ENCODE results near the gene ASTL. TPM values are rescaled to one million over a fixed set of nuclear protein-coding genes. Genes with fewer than 3 reads are reported as not detected.

The ASTL gene
- total RNA-seq, 1 donor from 2014 or later: not detected

DNA sequence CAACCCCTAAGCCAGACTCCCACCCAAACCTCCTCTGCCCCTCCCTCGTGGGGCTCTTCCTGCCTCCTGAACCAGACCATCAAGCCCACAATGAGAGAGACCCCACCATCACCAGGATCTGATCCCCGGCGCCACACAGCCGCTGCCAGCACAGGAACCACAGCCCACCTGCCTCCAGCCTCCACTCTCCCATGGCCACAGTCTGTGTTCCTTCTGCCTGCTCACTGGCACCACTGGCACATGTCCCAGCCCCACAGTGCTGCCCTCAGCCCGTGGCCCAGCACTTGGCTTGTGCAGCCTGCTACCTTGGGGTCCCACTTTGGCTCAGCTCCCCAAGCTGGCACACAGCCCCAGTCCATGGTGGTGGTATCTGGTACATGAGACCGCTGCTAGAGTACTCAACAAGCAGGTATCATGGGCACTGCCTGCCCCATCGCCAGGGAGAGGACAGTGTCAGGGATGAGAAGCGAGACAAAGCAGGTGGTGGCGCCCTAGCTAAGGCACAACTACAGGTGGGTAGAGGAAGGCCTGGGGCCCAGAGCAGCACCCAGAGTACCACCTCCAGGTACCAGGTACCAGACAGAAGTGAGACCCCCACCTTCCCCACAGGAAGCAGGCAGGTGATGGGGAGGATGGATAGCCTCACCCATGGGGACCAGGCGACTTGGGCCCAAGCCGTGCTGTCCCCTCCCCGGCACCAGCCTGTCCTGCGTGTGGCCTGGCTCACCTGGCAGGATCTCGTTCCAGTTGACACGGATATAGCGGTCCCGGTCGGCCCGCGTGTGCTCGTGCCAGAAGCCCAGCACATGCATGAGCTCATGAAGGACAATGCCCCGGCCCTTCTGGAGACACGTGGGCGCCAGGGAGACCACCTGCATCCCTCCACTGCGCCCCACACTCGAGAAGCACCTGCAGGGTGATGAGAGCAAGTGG is 6.2 kb downstream of the ASTL start:
- Mint-ChIP-seq H3K36me3 (no peaks in the 10 kb centered on the region), H3K27me3 (ENCODE audit: insufficient read depth, low read depth) (peaks cover 4% of the 10 kb centered on the region), H3K4me1 (no peaks in the 10 kb centered on the region), H3K9me3 (no peaks in the 10 kb centered on the region), H3K27ac (no peak overlapping the region), H3K4me3 (no peak overlapping the region)
- Histone ChIP-seq H3K27ac (no peak overlapping the region), H3K79me2 (ENCODE audit: low read depth) (no peaks in the 10 kb centered on the region), H3K27me3 (peaks cover 4% of the 10 kb centered on the region), H3K4me3 (no peak overlapping the region), H3K9me3 (ENCODE audit: low read depth) (no peaks in the 10 kb centered on the region), H3K4me1 (no peaks in the 10 kb centered on the region), H4K20me1 (ENCODE audit: low read depth) (no peaks in the 10 kb centered on the region), H3K9ac (no peak overlapping the region), H3K36me3 (no peaks in the 10 kb centered on the region), H3K4me2 (no peak overlapping the region), H3F3A (ENCODE audit: low read depth) (no peaks in the 10 kb centered on the region), H2AFZ (replicated peaks) (no peak overlapping the region)
- no peak for DNase-seq (ENCODE audit: low spot score)
- TF ChIP-seq EZH2phosphoT487 (IDR thresholded peaks at IDR 0.05) (no peak), EZH2 (IDR thresholded peaks at IDR 0.05) (no peak)
- TF ChIP-seq, protein P1, sequence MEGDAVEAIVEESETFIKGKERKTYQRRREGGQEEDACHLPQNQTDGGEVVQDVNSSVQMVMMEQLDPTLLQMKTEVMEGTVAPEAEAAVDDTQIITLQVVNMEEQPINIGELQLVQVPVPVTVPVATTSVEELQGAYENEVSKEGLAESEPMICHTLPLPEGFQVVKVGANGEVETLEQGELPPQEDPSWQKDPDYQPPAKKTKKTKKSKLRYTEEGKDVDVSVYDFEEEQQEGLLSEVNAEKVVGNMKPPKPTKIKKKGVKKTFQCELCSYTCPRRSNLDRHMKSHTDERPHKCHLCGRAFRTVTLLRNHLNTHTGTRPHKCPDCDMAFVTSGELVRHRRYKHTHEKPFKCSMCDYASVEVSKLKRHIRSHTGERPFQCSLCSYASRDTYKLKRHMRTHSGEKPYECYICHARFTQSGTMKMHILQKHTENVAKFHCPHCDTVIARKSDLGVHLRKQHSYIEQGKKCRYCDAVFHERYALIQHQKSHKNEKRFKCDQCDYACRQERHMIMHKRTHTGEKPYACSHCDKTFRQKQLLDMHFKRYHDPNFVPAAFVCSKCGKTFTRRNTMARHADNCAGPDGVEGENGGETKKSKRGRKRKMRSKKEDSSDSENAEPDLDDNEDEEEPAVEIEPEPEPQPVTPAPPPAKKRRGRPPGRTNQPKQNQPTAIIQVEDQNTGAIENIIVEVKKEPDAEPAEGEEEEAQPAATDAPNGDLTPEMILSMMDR (IDR thresholded peaks at IDR 0.05): no peak

DNA sequence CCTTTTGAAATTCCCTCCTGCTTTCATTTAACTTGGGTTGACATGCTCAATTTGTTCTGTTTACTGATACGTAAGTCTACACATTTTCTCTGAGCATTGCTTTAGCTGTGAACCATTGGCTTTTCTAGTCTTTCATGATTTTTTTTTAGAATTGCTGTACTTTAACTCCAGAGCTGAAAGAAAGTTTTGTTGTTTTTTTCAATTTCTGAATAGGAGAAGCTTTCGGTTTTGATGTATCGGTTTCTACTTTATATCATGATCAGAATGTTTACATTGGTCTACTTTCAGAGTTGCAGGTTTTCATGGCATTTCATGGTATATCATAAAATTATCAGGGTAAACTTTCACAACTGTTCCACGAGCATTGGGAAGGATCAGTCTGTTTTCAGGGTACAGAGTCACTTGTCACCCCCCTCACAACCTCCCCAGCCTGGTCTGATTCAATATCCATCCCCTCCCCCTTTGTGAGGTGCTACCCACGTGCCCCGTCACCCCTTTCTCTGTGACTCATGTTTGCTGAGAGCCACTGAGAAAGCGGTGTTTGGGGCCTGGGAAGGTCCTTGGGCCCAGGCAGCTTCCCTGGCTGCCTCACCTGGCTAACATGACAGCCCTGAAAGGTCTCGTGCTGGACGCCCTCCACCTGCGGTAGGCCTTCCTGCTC is 7.0 kb downstream of the ASTL start:
- peaks cover 4% of the 10 kb centered on the region for H3K27me3 ChIP-seq
- H4K20me1 ChIP-seq (ENCODE audit: low read depth): no peaks in the 10 kb centered on the region
- H3K4me1 ChIP-seq: no peaks in the 10 kb centered on the region
- no peaks in the 10 kb centered on the region for H3F3A ChIP-seq (ENCODE audit: low read depth)
- no peak overlapping the region for H2AFZ ChIP-seq (replicated peaks)
- no peak overlapping the region for H3K4me3 Mint-ChIP-seq
- no peaks in the 10 kb centered on the region for H3K36me3 ChIP-seq
- no peak overlapping the region for H3K27ac Mint-ChIP-seq
- H3K9ac ChIP-seq: no peak overlapping the region
- no peaks in the 10 kb centered on the region for H3K9me3 ChIP-seq (ENCODE audit: low read depth)
- H3K36me3 Mint-ChIP-seq: no peaks in the 10 kb centered on the region
- H3K27ac ChIP-seq: no peak overlapping the region
- no peak overlapping the region for H3K4me2 ChIP-seq
- no peaks in the 10 kb centered on the region for H3K4me1 Mint-ChIP-seq
- no peaks in the 10 kb centered on the region for H3K79me2 ChIP-seq (ENCODE audit: low read depth)
- no peak overlapping the region for H3K4me3 ChIP-seq
- DNase-seq (ENCODE audit: low spot score): no peak
- H3K9me3 Mint-ChIP-seq: no peaks in the 10 kb centered on the region
- peaks cover 4% of the 10 kb centered on the region for H3K27me3 Mint-ChIP-seq (ENCODE audit: insufficient read depth, low read depth)
- no peak for TF ChIP-seq EZH2 (IDR thresholded peaks at IDR 0.05)
- TF ChIP-seq EZH2phosphoT487 (IDR thresholded peaks at IDR 0.05): no peak
- TF ChIP-seq, protein P1 (IDR thresholded peaks at IDR 0.05): no peak

DNA sequence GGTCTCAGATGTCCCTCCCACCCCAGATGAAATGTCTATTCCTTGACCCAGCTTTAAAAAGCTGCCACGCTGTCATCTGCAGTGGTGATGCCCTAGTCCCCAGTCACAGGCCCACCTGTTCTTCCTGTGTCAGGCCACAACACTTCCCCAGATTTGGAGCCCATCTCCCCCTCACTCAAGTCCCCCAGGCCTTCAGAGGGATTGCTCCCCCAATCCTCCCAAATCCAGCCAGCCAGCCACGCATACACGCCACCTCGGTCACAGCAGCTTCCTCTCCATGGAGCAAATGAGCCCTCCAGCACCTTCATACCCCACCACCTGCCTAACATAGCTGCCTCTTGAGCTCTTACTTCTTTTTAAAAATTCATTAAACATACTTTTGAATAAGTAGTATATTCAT is 7.8 kb downstream of the ASTL start:
- H3K4me3 Mint-ChIP-seq: no peak overlapping the region
- no peaks in the 10 kb centered on the region for H3K36me3 Mint-ChIP-seq
- Histone ChIP-seq H3K4me2 (no peak overlapping the region), H4K20me1 (ENCODE audit: low read depth) (no peaks in the 10 kb centered on the region), H3K9me3 (ENCODE audit: low read depth) (no peaks in the 10 kb centered on the region), H3K36me3 (no peaks in the 10 kb centered on the region), H3K27me3 (peaks cover 4% of the 10 kb centered on the region), H3F3A (ENCODE audit: low read depth) (no peaks in the 10 kb centered on the region), H3K4me1 (no peaks in the 10 kb centered on the region), H3K9ac (no peak overlapping the region), H3K27ac (no peak overlapping the region), H3K79me2 (ENCODE audit: low read depth) (no peaks in the 10 kb centered on the region), H2AFZ (replicated peaks) (no peak overlapping the region), H3K4me3 (no peak overlapping the region)
- TF ChIP-seq, protein P1 (IDR thresholded peaks at IDR 0.05): no peak
- TF ChIP-seq EZH2 (IDR thresholded peaks at IDR 0.05) (no peak), EZH2phosphoT487 (IDR thresholded peaks at IDR 0.05) (no peak)
- peaks cover 5% of the 10 kb centered on the region for H3K27me3 Mint-ChIP-seq (ENCODE audit: insufficient read depth, low read depth)
- no peak overlapping the region for H3K27ac Mint-ChIP-seq
- H3K4me1 Mint-ChIP-seq: no peaks in the 10 kb centered on the region
- H3K9me3 Mint-ChIP-seq: no peaks in the 10 kb centered on the region
- no peak for DNase-seq (ENCODE audit: low spot score)

Data from neural progenitor cell (in vitro differentiated cells).